ENCODE results near the gene CD34.

GRCh38 chr1:207894704-207895103 is 16.2 kb downstream of the CD34 start:
- TF ChIP-seq ZC3H10 (CRISPR knock-in tag; IDR thresholded peaks at IDR 0.05) (no peak), ISL1 (CRISPR knock-in tag; IDR thresholded peaks at IDR 0.05) (no peak), ESRRG (CRISPR knock-in tag; IDR thresholded peaks at IDR 0.05) (no peak), ZNF70 (CRISPR knock-in tag; IDR thresholded peaks at IDR 0.05) (no peak), PATZ1 (CRISPR knock-in tag; IDR thresholded peaks at IDR 0.05; ENCODE audit: borderline replicate concordance) (no peak), CREB5 (CRISPR knock-in tag; IDR thresholded peaks at IDR 0.05; ENCODE audit: low read depth) (no peak), TCF4 (CRISPR knock-in tag; IDR thresholded peaks at IDR 0.05; ENCODE audit: borderline replicate concordance) (no peak), CSDC2 (CRISPR knock-in tag; IDR thresholded peaks at IDR 0.05) (no peak), BACH2 (CRISPR knock-in tag; IDR thresholded peaks at IDR 0.05; ENCODE audit: borderline replicate concordance) (no peak), TSHZ2 (CRISPR knock-in tag; IDR thresholded peaks at IDR 0.05) (no peak), ZFP3 (CRISPR knock-in tag; IDR thresholded peaks at IDR 0.05) (no peak), ZFP30 (CRISPR knock-in tag; IDR thresholded peaks at IDR 0.05) (no peak), ARNTL (CRISPR knock-in tag; IDR thresholded peaks at IDR 0.05; ENCODE audit: borderline replicate concordance, low read depth) (no peak)

Measured in SK-N-SH treated with all-trans-retinoic acid at 6 μM for 48 hours (cell line).